GM21367 (cell line): ENCODE results near the gene SLC35D2.
"Not testable (repeated sequence)": the region's sequence is repeated elsewhere in the genome, so short reads cannot be mapped to it uniquely, and the experiment has no call there.

Source experiments
- ATAC-seq: cut with Tn5 transposase; IDR thresholded peaks from one replicate; pipeline ENCODE4 v1.9.1; 2021; ENCODE audit not compliant: unreplicated experiment

Gene SLC35D2

DNA sequence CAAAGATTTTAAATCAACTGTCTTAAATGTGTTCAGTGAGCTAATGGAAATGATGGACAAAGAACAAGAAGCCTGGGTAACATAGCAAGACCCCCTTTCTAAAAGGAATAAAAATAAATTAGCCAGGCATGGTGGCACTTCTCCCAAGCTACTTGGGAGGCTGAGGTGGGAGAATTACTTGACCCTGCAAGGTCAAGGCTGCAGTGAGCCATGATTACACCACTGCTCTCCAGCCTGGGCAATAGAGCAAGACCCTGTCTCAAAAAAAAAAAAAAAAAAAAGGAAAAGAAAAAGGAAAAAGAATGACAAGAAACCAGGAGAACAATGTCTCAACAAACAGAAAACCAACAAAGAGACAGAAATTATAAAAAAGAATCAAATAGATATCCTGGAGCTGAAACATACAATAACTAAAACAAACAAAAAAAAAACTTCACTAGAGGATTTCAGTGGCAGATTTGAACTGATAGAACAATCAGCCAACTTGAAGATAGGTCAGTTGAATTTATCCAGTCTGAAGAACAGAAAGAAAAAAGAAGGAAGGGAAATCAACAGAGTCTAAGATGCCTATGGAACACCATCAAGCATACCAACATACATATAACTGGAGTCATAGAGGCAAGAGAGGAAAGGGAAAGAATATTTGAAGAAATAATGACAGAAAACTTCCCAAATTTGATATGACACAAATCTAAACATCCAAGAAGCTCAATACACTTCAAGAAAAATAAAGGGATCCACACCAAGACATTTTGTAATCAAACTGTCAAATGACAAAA is 16.8 kb upstream of the SLC35D2 start:
- ATAC-seq = no peak

DNA sequence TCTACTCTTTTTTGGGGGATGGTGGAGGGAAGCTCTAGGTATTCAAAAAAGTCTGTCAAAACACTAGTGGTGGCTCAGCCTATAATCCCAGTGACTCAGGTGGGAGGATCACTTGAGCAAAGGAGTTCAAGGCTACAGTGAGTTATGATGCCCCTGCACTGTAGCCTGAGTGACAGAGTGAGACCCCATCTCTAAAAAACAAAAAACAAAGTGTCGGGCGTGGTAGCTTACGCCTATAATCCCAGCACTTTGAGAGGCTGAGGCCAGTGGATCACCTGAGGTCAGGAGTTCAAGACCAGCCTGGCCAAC is 15.8 kb upstream of the SLC35D2 start:
- no peak for ATAC-seq

DNA sequence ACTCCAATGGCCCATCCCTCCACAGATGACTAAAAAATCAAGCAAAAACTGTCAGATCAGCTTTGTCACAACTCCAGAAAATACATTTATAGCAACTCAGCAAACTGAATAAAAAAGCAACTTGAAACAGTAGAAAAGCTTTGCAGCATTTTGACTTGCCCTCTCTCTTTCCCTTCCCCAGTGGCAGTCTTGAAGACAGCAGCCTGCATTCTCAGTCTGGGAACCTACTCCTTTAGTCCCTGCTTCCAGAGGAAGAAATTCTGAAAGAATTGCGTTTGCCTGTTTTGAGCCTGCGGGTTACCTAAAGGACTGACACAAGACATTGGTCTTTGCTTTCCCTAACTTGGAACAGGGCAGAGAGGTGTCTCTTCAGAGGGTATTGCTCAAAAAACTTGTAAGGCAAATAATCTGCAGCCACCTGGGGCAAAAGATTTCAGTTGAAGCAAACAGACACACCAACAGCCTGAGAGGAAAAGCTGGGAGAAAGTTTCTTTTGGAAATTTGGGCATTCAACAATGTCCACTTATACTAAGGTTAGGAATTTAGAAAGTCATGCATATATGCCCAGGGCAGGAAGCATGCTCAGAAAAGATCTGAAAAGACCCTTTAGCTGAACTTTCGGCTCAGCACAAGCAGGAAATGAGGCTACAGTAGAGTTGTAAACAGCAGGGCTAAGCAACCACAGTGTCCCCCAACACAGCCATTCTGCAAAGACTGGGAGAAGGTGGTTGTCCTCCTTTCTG is 15.2 kb upstream of the SLC35D2 start:
- ATAC-seq = no peak

DNA sequence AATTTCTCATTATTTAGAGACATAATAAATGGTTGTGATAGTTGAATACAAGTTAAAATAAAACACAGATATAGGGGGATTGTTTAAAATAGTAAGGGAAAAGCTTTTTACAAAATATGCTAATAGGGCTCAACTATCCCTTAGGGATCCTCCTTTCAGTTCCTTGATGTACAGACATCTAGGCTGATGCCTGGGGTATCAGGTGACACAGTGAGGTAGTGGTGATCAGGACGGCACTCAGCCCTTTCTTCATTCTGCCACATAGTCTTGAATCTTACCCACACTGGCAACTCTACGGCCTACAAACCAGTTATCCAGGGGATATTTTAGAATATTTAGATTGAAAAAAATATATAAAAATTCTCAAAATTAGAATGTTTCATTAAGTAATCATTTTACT is 12.5 kb upstream of the SLC35D2 start:
- ATAC-seq = no peak

DNA sequence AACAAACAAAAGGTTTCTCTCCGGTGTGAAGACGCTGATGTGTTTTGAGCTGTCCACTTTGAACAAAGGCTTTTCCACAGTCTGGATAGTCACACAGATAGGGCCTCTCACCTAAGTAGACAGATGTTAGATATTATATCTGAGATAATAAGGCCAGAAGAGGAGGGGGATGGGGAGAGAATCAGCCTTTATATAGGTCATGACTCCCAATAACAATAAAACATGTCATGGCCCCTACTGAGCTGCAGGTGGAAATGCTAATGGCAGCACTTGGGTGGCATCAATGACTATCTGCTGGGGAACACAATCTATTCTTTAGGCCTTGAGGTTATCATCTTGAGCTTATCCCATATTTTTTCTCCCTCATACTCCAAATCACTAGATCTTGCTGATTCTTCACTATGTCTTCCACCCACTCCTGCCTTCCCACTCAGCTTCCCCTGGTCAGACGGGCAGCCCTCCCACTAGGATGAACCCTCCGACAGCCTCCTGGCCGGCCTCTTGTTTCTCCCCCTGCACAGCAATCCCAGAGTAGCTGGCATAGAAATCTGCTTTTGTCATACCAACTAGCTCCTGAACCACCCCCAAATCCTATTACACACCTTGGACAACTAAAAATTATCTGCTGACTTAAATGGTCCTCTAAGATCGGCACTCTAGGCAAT is 11.5 kb upstream of the SLC35D2 start:
- no peak for ATAC-seq

DNA sequence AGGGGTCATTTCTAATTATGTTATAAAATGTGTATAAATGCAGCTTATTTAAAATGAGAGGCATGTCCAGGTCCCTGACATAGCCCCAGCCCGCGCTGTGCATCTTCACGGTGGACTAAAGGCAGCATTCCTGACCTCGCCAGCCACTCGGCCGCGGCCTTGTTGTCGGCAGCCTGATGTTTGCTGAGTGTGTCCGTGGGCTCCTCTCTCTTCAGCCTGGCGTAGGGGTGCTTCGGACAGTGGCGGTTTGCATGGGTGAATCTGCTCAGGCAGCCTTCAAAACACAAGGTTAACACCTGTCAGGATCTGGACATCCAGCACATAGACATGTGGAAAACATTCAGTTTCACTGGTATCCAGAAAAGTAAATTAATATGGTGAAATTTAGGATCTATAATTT is 8.8 kb upstream of the SLC35D2 start:
- ATAC-seq = no peak

DNA sequence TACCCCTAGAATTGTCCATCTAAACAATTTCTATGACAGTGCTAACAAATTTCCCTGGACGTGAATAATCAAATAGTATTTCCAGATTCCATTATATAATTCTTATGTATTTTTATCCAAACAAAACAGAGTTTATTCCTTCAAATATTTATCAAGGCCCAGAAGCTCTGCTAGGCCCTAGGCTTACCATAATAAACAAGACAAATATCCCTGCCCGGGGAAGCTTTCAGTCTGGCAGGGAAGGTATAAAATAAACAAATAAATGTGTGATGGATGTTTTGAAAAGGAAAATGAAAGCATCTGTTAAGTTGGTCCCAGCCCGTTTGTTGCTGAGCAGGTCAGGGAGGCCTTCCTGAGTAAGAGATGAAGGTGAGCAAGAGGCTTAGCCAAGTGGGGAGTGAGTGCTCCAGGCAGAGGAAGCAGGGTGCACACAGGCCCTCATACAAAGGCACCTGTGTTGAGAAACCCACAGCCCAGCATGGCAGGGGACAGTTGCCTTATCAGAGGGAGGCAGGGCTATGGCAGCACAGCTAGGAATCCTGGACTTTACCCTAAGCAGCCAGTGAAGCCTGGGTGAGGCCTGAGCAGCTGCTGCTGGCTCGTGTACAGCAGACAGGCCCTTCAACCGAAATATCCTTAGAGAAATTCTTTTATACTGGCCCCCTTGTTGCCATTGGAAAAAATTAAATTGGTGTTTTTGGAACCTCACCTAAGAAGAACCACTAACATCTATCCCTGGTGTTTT is 7.7 kb upstream of the SLC35D2 start:
- no peak for ATAC-seq

DNA sequence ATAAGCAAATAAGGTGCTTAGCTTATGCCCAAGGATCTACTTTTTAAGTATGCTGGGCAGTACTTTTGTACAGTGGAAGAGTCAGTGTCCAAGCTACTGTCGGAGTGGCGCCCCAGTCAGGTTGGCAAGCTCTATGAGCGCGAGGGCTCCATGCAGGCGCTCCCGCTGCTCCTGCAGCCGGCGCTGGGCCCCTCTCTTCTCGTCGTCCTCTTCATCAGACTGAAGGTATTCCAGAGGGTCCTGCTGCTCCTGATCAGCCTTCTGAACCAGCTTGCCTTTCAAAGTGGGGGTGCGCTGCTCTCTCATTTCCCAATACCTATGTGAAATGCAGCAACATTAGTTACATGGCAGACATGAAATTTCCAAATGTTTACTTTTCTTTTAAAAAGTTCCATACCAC is 4.6 kb upstream of the SLC35D2 start:
- no peak for ATAC-seq

DNA sequence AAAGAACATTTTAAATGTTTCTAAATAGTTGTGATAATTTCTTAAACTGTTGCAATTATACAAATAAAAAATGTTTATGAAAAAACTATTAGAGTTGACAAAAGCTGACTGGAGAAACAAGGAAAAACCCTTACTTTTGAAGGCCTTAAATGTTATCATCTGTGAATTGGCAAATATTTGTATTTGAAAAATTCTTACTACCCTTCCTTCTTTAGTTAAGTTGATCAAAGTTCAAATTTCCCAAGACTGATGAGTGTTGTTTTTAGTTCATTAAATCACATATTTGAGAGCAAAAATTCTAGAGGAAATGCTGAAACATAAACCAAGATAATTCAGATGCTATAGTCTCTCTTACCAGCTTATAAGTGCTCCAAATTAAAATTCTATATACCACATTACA is 2.6 kb upstream of the SLC35D2 start:
- ATAC-seq = no peak

DNA sequence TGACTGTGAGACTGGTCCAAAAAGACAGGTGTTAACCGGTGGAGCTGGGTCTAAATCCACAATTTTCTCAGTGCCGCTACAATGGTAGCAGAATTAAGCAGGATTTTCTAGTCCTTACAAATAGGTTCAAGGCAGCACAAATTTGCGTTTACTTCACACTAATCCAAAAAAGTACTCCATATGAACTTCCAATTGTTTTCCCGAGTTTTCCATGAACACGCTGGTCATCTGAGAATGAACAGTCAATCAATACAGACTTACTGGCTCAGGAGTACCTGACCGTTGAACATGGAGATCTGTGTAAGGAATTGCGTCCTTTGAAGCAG is 709 bp downstream of the SLC35D2 start:
- no peak for ATAC-seq

DNA sequence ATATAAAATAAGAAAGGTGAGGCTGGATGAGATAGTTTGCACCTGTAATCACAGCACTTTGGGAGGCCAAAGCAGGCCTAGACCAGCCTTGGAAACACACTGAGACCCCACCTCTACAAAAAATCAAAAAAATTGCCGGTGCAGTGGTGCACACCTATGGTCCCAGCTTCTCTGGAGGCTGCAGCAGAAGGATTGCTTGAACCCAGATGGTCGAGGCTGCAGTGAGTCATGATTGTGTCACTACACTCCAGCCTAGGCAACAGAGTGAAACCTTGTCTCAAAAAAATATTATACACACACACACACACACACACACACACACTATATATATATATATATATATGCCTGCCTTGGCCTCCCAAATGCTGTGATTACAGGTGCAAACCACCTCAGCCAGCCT is 1.3 kb downstream of the SLC35D2 start:
- ATAC-seq = no peak

DNA sequence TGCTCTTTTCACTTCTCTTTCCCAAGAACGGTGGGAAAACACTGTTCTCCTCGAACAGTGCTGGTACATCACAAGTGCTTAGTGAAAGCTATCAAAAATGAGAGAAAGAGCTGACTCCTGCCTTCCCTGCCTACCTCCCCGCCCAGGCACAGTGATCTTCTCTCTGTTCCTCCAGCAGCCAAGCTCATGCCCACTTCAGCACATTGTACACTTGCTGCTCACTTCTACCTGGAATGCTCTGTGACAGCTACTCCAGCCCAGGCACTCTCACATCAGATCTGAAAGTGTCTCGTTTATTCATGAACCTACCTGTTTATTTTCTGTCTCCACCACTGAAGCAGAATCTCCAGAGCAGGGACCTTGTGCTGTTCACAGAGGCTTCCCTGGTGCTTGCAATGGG is 1.8 kb downstream of the SLC35D2 start:
- ATAC-seq = no peak

DNA sequence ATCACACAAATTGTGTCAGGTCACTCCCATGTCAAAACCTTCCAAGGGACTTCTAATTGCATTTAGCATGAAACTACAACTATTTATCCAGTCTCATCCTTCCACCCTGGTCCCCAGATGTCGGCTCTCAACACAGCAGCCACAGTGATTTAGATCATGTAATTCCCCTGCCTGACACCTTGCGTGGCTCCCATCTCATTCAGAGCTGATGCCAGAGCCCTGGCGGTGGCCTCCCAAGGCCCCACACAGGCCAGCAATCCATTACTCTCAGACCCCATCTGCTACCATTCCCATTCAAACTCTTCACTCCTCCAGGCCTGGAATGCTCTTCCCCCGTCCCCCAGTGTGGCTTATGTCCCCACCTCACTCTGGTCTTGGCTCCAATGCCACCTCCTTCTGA is 2.4 kb downstream of the SLC35D2 start:
- ATAC-seq = no peak

DNA sequence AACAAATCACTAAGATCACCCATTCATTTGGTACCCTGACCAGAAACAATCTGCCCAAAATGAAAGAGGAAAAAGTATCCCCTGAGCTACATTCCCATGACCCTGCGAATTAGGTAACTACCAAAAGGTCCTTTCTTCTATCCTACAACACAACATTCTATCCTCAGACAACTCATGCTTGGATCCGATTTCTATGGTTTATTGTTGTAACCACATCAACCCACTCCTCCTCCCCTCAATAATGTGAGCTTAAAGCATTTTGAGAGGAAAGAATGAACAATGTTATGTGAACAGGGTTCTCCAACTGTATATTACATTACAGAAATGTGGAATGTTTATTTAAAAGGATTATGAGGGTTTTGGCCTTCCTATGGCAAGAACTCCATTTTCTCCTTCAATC is 4.0 kb downstream of the SLC35D2 start:
- ATAC-seq = no peak

DNA sequence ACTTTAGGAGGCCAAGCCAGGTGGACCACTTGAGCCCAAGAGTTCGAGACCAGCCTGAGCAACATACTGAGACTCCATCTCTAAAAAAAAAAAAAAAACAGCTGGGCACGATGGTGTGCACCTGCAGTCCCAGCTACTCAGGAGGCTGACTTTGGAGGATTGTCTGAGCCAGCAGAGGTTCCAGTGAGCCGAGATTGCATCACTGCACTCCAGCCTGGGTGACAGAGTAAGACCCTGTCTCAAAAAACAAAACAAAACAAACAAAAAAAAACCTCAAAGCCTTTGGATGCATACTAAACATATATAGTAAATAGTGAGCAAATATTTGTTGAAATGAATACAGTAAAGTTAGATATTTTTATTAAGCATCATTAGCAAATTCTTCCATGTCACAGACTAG is 5.3 kb downstream of the SLC35D2 start:
- ATAC-seq = no peak

DNA sequence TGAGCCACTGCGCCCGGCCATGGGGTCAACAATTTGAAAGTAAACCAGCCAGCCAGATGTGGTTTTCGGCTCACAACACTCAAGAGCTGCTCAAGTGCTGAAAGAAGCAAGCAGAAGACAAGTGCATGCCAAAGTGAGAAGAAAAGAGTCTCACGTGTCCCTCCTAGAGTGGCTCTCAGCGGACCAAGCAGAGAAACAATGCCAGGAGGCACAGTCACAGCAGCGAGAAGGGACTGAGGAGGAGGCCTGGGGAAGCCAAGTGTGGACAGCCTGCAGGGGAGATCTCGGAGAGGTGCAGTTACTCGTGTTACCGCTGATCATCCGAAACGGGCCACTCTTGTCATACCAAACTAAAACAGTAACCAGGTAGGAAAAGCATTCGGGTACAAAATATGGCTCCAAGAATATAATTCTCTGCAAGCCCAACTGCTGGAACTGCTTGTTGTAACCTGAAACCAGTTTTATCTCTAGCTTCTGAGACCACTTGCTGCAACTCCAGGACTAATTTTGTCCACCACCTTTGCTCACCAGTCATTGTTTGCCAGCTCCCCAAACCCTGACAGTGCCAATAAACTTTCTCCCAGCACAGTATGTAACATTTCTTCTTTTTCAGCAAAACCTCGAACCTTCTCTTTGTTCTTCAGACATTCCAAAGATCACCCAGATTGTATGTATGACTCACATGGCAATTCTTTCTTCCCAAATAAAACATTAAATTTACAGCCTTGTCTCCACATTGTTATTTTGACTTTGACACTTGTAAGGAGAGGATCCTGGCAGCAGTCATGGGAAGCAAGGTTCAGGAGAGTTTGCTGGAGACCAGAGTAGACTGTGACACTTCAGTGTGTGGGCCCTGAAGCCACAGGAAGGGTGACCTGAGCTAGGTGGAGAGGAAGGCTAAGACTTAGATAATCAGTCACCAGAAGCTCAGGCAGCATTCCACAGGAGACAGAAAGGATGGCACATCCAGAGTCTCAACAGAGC is 6.3 kb downstream of the SLC35D2 start:
- ATAC-seq = no peak

DNA sequence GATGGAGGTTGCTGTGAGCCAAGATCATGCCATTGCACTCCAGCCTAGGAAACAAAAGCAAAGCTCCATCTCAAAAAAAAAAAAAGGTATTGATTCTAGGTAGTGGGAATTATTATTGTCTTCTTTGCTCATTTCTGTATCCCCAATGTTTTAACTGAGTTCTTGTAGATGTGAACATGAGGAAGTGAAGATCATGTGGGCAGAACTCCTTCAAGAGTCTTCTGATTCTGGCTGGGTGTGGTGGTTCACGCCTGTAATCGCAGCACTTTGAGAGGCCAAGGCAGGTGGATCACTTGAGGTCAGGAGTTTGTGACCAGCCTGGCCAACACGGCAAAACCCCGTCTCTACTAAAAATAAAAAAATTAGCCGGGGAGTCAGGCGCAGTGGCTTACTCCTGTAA is 8.0 kb downstream of the SLC35D2 start:
- not testable (repeated sequence) for ATAC-seq

DNA sequence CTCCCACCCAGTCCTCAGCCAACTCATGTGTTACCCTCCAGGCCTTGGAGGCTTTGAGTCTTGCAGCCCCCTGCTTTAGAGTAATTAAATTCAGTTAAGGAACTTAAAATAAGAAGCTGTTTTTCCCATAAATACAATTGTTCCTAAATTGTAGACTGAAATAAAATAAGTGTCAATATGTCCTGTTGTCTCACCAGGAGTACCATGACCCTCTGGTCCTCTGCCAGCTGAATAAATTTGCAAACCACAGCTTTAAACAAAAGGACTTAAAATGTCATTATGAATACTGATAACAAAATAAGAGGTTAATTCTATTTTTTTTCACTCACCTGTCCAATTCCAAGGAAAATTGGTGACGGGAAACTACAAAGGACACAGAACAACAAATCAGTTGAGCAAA is 15.6 kb downstream of the SLC35D2 start:
- ATAC-seq = no peak

DNA sequence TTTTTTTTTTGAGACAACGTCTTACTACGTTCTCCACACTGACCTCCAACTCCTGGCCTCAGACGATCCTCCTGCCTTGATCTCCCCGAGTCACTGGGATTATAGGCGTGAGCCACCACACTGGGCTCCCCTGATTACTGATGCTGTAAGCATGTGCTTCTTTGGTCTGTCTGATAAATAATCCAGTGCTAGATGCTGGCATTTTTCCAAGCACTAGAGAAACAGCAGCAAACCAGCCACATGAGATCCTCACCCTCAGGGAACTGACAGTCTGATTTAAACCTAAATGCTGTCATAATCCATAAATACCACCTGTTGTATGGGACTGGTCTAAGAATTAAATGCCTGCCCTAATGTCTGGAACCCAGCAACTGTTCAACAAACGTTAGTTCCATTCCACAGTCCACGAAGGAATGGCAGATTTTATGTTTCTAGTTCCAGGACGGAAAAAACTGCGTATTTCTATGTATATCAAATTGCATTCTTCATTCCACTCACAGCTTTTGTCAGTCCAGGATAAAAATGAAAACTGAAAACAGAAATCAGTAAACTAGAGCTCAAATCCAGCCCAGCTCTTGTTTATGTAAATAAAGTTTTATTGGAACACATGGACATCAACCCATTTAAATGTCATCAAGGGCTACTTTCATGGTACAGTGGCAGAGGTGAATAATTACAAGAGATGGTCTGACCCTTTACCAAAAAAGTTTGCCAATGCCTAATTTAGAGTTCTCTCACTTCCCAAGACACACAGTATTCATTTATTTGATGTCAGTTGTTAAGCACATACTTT is 20.1 kb downstream of the SLC35D2 start:
- no peak for ATAC-seq

DNA sequence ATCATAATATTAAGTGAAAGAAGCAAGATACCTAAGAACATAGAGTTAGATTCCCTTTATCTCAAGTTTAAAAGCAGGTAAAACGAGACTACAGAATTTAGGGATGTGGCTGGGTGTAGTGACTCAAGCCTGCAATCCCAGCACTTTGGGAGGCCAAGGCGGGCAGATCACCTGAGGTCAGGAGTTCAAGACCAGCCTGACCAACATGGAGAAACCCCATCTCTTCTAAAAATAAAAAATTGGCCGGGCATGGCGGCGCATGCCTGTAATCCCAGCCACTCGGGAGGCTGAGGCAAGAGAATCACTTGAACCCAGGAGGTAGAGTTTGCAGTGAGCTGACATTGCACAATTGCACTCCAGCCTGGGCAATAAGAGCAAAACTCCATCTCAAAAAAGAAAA is 21.4 kb downstream of the SLC35D2 start:
- not testable (repeated sequence) for ATAC-seq
